Measurements from ENCODE around the gene GRP. TPM values are rescaled to one million over a fixed set of nuclear protein-coding genes. Genes with fewer than 3 reads are reported as not detected.
"Not testable (repeated sequence)": the region's sequence is repeated elsewhere in the genome, so short reads cannot be mapped to it uniquely, and the experiment has no call there.

Gene GRP
- total and polyA plus RNA-seq, 4 donors: 18.3 TPM; not detected in 3

DNA sequence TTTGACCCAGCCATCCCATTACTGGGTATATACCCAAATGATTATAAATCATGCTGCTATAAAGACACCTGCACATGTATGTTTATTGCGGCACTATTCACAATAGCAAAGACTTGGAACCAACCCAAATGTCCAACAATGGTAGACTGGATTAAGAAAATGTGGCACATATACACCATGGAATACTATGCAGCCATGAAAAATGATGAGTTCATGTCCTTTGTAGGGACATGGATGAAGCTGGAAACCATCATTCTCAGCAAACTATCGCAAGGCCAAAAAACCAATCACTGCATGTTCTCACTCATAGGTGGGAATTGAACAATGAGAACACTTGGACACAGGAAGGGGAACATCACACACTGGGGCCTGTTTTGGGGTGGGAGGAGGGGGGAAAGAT is 42.3 kb downstream of the GRP start:
- WGBS, 2 donors: 92 to 97% methylated on average over 1 to 2 of the region's 2 CpGs
- not testable (repeated sequence) for H3K9me3 ChIP-seq (ENCODE audit: control insufficient read depth, low read length)

GRCh38 chr18:59263661-59264060 is 43.7 kb downstream of the GRP start:
- peaks cover 1 to 4% of the 10 kb centered on the region in 2 donors for H3K27me3 ChIP-seq (ENCODE audit: control insufficient read depth in 1 of 2, insufficient read depth in 2 of 2, low read length in 1 of 2)
- H3K4me3 ChIP-seq (ENCODE audit: low read length in 2 of 2): no peak overlapping the region
- ATAC-seq (ENCODE audit: low FRiP score) (no peak), DNase-seq (no peak)
- no peak overlapping the region for H3K27ac ChIP-seq (ENCODE audit: low read depth in 1 of 2, low read length in 2 of 2)
- no peaks in the 10 kb centered on the region for H3K36me3 ChIP-seq (ENCODE audit: control insufficient read depth in 1 of 2, insufficient read depth in 2 of 2, low read length in 1 of 2)
- intact Hi-C loops (cut with DNase I): no loop called here
- WGBS, 2 donors: 5 to 6% methylated on average over 16 of the region's 16 CpGs
- H3K9me3 ChIP-seq (ENCODE audit: control insufficient read depth, low read length): no peaks in the 10 kb centered on the region
- no peaks in the 10 kb centered on the region for H3K4me1 ChIP-seq (ENCODE audit: control insufficient read depth in 1 of 2, insufficient read depth in 2 of 2, low read length in 2 of 2)

More for the DNA sequence above, 42.3 kb downstream of the GRP start:
- H3K27me3 ChIP-seq (ENCODE audit: control insufficient read depth in 1 of 2, insufficient read depth in 2 of 2, low read length in 1 of 2); H3K4me1 ChIP-seq (ENCODE audit: control insufficient read depth in 1 of 2, insufficient read depth in 2 of 2, low read length in 2 of 2); DNase-seq; H3K27ac ChIP-seq (ENCODE audit: low read depth in 1 of 2, low read length in 2 of 2); ATAC-seq (ENCODE audit: low FRiP score); H3K36me3 ChIP-seq (ENCODE audit: control insufficient read depth in 1 of 2, insufficient read depth in 2 of 2, low read length in 1 of 2); H3K4me3 ChIP-seq (ENCODE audit: low read length in 2 of 2); intact Hi-C loops (cut with DNase I): not testable (repeated sequence)

DNA sequence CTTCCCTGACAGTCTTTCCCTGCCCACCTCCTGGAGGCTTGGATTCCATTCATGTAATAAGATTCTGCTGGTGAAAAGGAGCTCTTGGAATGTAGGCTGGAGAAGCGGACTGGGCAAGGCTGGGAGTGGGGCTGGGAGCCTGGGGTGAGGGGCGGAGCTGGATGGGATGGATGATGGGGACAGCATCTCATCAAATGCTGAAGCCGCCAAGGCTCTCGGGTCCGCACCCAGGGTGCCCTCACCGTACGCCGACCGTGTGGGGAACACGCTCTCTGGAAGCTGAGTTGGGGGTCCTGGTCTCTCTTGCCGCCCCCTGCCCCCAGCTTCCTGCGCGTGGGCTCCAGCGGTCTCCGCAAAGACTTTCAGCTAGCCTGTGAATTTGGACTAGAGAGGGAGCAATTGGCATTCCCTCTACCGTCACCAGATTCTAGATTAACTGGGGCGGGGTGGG is 44.2 kb downstream of the GRP start:
- Histone ChIP-seq H3K36me3 (ENCODE audit: control insufficient read depth in 1 of 2, insufficient read depth in 2 of 2, low read length in 1 of 2) (no peaks in the 10 kb centered on the region), H3K4me1 (ENCODE audit: control insufficient read depth in 1 of 2, insufficient read depth in 2 of 2, low read length in 2 of 2) (no peaks in the 10 kb centered on the region), H3K27me3 (ENCODE audit: control insufficient read depth in 1 of 2, insufficient read depth in 2 of 2, low read length in 1 of 2) (peaks cover 1 to 4% of the 10 kb centered on the region in 2 donors), H3K4me3 (ENCODE audit: low read length in 2 of 2) (no peak overlapping the region), H3K27ac (ENCODE audit: low read depth in 1 of 2, low read length in 2 of 2) (no peak overlapping the region), H3K9me3 (ENCODE audit: control insufficient read depth, low read length) (no peaks in the 10 kb centered on the region)
- no peak for ATAC-seq (ENCODE audit: low FRiP score)
- no peak for DNase-seq
- WGBS, 2 donors: 1 to 4% methylated on average over 17 of the region's 17 CpGs
- intact Hi-C loops (cut with DNase I): no loop called here

DNA sequence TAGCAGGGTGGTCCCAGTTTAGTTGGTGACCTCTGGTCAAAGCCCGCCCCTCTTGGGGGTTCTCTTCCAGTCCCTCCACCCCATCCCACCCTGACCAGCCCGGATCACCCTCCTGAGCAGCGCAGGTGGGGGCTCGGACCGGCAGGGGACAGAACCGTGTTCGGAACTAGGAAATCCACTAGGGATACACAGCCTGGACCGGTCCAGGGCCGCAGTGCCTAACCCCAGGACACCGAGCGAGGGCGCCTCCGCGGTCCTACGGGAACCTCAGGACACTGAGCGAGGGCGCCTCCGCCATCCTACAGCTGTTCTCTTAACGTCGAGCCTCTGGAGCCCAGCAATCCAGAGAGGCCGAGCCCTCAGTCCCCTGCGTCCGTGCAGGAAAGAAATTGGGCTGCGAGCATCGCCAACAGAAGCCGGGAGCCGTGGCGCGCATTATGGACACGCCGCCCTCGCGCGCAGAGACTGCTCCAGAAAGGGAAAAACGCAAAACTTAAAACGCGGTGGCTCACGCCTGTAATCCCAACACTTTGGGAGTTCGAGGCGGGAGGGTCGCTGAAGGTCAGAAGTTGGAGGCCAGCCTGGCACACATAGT is 44.8 kb downstream of the GRP start:
- Histone ChIP-seq H3K9me3 (ENCODE audit: control insufficient read depth, low read length) (no peaks in the 10 kb centered on the region), H3K4me1 (ENCODE audit: control insufficient read depth in 1 of 2, insufficient read depth in 2 of 2, low read length in 2 of 2) (no peaks in the 10 kb centered on the region), H3K4me3 (ENCODE audit: low read length in 2 of 2) (no peak overlapping the region), H3K27me3 (ENCODE audit: control insufficient read depth in 1 of 2, insufficient read depth in 2 of 2, low read length in 1 of 2) (peaks cover 1 to 4% of the 10 kb centered on the region in 2 donors), H3K36me3 (ENCODE audit: control insufficient read depth in 1 of 2, insufficient read depth in 2 of 2, low read length in 1 of 2) (no peaks in the 10 kb centered on the region), H3K27ac (ENCODE audit: low read depth in 1 of 2, low read length in 2 of 2) (no peak overlapping the region)
- WGBS, 2 donors: 3% methylated on average over 41 of the region's 41 CpGs
- DNase-seq: no peak
- intact Hi-C loops (cut with DNase I): no loop called here
- ATAC-seq (ENCODE audit: low FRiP score): peak; percentile 7

DNA sequence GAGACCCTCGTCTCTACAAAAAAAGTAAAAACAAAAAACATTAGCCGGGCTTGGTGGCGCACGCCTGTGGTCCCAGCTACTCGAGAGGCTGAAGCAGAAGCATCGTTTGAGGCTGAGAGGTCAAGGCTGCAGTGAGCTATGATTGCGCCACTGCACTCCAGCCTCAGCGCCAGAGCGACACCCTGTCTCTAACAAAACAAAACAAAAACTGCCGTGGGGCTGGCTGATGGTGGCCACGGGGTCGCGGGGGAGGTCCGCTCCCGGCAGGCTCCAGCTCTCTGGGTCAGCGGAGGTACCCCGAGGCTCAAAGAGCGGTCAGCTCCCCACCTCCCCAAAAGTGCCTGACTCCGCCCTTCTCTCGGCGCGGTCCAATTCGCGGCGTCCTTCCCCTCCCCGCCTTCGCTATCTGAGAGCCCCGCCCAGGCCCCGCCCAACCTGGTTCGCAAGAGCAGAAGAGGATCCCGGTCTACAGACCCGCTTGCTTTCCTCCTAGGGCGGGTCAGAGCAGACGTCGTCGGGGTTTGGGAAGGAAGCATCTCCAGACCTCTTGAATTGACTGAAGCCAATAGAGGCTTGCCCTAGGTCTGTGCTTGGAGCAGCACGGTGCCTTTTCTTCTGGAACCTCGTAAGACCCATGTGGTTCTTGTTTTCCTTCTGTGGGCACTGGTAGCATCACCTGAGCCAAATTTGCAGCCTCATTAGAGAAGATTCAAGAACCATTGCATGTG is 45.5 kb downstream of the GRP start:
- H3K4me3 ChIP-seq (ENCODE audit: low read length in 2 of 2): no peak overlapping the region
- H3K36me3 ChIP-seq (ENCODE audit: control insufficient read depth in 1 of 2, insufficient read depth in 2 of 2, low read length in 1 of 2): no peaks in the 10 kb centered on the region
- H3K27me3 ChIP-seq (ENCODE audit: control insufficient read depth in 1 of 2, insufficient read depth in 2 of 2, low read length in 1 of 2): peaks cover 1 to 4% of the 10 kb centered on the region in 2 donors
- DNase-seq (no peak), ATAC-seq (ENCODE audit: low FRiP score) (no peak)
- H3K4me1 ChIP-seq (ENCODE audit: control insufficient read depth in 1 of 2, insufficient read depth in 2 of 2, low read length in 2 of 2): no peaks in the 10 kb centered on the region
- intact Hi-C loops (cut with DNase I): no loop called here
- no peaks in the 10 kb centered on the region for H3K9me3 ChIP-seq (ENCODE audit: control insufficient read depth, low read length)
- 2% methylated on average over 38 of the region's 38 CpGs for WGBS, 2 donors
- H3K27ac ChIP-seq (ENCODE audit: low read depth in 1 of 2, low read length in 2 of 2): no peak overlapping the region

DNA sequence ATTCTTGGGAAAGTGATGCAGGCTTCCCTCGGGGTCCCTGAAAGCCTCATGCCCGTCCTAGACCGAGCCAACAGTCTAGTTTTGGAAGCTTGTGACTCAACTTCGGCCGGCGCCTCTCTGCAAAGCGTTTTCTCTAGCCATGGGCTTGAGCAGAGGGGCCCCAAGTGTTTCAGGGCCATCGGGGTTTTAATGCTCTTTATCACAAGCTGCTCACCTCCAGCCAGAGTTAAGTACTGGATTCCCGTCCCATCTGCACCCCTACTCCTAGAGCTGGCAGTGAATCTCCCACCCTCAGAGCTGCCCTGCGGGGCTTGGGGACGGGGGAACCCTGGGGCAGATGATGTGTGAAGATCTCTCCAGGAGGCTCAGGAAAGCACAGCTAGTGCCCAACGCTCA is 46.0 kb downstream of the GRP start:
- H3K4me3 ChIP-seq (ENCODE audit: low read length in 2 of 2): no peak overlapping the region
- H3K9me3 ChIP-seq (ENCODE audit: control insufficient read depth, low read length): no peaks in the 10 kb centered on the region
- no peaks in the 10 kb centered on the region for H3K36me3 ChIP-seq (ENCODE audit: control insufficient read depth in 1 of 2, insufficient read depth in 2 of 2, low read length in 1 of 2)
- DNase-seq: no peak
- H3K27me3 ChIP-seq (ENCODE audit: control insufficient read depth in 1 of 2, insufficient read depth in 2 of 2, low read length in 1 of 2): peaks cover 1 to 4% of the 10 kb centered on the region in 2 donors
- no peak overlapping the region for H3K27ac ChIP-seq (ENCODE audit: low read depth in 1 of 2, low read length in 2 of 2)
- ATAC-seq (ENCODE audit: low FRiP score): no peak
- no peaks in the 10 kb centered on the region for H3K4me1 ChIP-seq (ENCODE audit: control insufficient read depth in 1 of 2, insufficient read depth in 2 of 2, low read length in 2 of 2)
- intact Hi-C loops (cut with DNase I): no loop called here
- 4 to 5% methylated on average over 12 of the region's 12 CpGs for WGBS, 2 donors

DNA sequence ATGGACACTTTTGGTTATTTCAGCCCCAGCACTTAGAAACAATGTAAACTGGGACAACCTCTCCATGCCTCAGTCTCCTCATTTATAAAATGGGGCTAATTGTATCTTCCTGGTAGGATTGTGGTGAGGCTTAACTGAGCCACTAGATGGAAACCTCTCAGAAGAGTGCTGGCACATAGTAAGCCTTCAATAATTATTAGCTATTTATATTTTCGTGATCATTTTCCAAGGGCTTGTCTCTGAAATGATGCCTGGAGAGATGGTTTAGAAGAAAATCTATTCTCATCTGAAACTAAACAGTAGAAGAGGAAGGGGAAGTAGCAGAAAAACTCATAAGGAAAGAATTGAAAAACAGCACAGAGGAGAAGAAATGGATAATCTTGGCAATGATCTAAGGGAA is 46.5 kb downstream of the GRP start:
- ATAC-seq (ENCODE audit: low FRiP score) (no peak), DNase-seq (no peak)
- Histone ChIP-seq H3K4me3 (ENCODE audit: low read length in 2 of 2) (no peak overlapping the region), H3K27ac (ENCODE audit: low read depth in 1 of 2, low read length in 2 of 2) (no peak overlapping the region), H3K4me1 (ENCODE audit: control insufficient read depth in 1 of 2, insufficient read depth in 2 of 2, low read length in 2 of 2) (no peaks in the 10 kb centered on the region), H3K27me3 (ENCODE audit: control insufficient read depth in 1 of 2, insufficient read depth in 2 of 2, low read length in 1 of 2) (peaks cover 1 to 4% of the 10 kb centered on the region in 2 donors), H3K36me3 (ENCODE audit: control insufficient read depth in 1 of 2, insufficient read depth in 2 of 2, low read length in 1 of 2) (no peaks in the 10 kb centered on the region), H3K9me3 (ENCODE audit: control insufficient read depth, low read length) (no peaks in the 10 kb centered on the region)
- 9 to 30% methylated on average over 1 of the region's 1 CpG for WGBS, 2 donors
- intact Hi-C loops (cut with DNase I): no loop called here

- intact Hi-C loops (cut with DNase I): no loop called here
- no peak overlapping the region for H3K27ac ChIP-seq (ENCODE audit: low read depth in 1 of 2, low read length in 2 of 2)
- no peak overlapping the region for H3K4me3 ChIP-seq (ENCODE audit: low read length in 2 of 2)
- WGBS, 2 donors: 7 to 10% methylated on average over 10 of the region's 10 CpGs
- ATAC-seq (ENCODE audit: low FRiP score) (no peak), DNase-seq (no peak)
- H3K4me1 ChIP-seq (ENCODE audit: control insufficient read depth in 1 of 2, insufficient read depth in 2 of 2, low read length in 2 of 2): no peaks in the 10 kb centered on the region
- H3K9me3 ChIP-seq (ENCODE audit: control insufficient read depth, low read length): no peaks in the 10 kb centered on the region
- H3K27me3 ChIP-seq (ENCODE audit: control insufficient read depth in 1 of 2, insufficient read depth in 2 of 2, low read length in 1 of 2): peaks cover 1 to 4% of the 10 kb centered on the region in 2 donors
- no peaks in the 10 kb centered on the region for H3K36me3 ChIP-seq (ENCODE audit: control insufficient read depth in 1 of 2, insufficient read depth in 2 of 2, low read length in 1 of 2)
These were observed 47.0 kb downstream of the GRP start for GRCh38 chr18:59266886-59267502.

Measured in aorta (tissue), 5 donors.